Mesodermal cell (in vitro differentiated cells): ENCODE measurements around the gene GMPS.

ENCODE experiments used
- H3K27ac ChIP-seq: 2 replicates; pipeline ENCODE4 v1.7.0; 2013; ENCODE audit warnings: mild to moderate bottlenecking, low read depth, low read length, moderate library complexity; ENCODE audit not compliant: severe bottlenecking
- H3K36me3 ChIP-seq: 2 replicates; pipeline ENCODE4 v1.7.1; 2013; ENCODE audit warnings: mild to moderate bottlenecking, low read length, moderate library complexity; ENCODE audit not compliant: control insufficient read depth, insufficient read depth
- H3K4me1 ChIP-seq: one replicate; pipeline ENCODE4 v1.7.1; 2013; ENCODE audit warnings: mild to moderate bottlenecking, low read length; ENCODE audit not compliant: insufficient read depth, control insufficient read depth, poor library complexity, severe bottlenecking
- H3K4me3 ChIP-seq: 2 replicates; pipeline ENCODE4 v1.7.0; 2013; ENCODE audit warnings: low read length, control low read depth, mild to moderate bottlenecking; ENCODE audit not compliant: insufficient read depth, poor library complexity, severe bottlenecking; ENCODE audit errors: extremely low read depth
- H3K9me3 ChIP-seq: 2 replicates; pipeline ENCODE4 v1.7.1; 2013; ENCODE audit warnings: mild to moderate bottlenecking, low read length, moderate library complexity; ENCODE audit not compliant: control insufficient read depth
- WGBS, 2 experiments: methylation state at CpG; one replicate each; pipeline ENCODE4 v1.1.5; 2013; ENCODE audit warnings: missing lambda C conversion rate in 2 of 2; ENCODE audit not compliant: insufficient coverage in 2 of 2; 5-methylcytosine and 5-hydroxymethylcytosine counted together

The GMPS gene

DNA sequence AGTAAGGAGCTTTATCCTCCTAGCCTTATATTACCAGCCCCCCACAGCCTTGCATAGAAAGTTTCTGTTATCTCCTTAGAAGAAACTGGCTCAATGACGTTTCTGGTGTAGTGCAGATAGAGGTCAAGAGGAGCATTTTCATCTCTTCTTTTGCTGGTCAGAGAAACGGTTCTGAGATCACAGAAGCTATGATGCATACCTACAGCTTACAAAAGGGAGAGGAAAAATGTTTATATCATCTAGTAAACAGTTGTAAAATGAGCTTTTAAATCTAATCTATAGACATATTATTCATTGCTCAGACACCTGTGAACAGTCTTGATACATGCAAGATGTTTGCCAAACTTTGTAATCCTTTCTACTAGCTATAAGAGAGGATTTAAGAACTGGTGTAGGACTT is 68.0 kb downstream of the GMPS start:
- Histone ChIP-seq H3K4me1 (no peaks in the 10 kb centered on the region), H3K27ac (no peak overlapping the region), H3K9me3 (no peaks in the 10 kb centered on the region), H3K36me3 (peaks cover 70% of the 10 kb centered on the region), H3K4me3 (no peak overlapping the region)
- no CpG with 5 or more reads among the region's 2 CpGs for whole genome bisulfite sequencing, 2 experiments

DNA sequence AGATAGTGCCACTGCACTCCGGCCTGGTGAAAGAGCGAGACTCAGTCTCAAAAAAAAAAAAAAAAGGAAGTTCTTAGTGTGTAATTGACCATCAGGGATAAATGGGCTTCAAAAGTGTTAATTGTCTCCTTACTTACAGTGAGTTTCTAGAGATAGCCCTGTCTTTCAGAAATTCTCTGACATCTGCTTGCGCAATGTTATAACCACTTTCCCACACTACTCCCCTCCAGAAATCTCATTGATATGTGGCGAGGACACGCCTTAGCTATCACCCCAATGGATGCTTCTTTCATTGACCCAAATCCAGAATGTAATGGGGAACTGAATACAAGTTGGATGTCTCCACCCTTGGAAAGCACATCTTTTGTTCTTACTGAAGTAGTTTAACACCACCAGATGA is 70.9 kb downstream of the GMPS start:
- no peak overlapping the region for H3K27ac ChIP-seq
- no peak overlapping the region for H3K4me3 ChIP-seq
- H3K9me3 ChIP-seq: no peaks in the 10 kb centered on the region
- 100% methylated on average over 1 of the region's 5 CpGs for WGBS, 2 experiments
- peaks cover 44% of the 10 kb centered on the region for H3K36me3 ChIP-seq
- no peaks in the 10 kb centered on the region for H3K4me1 ChIP-seq

- Histone ChIP-seq H3K4me3 (no peak overlapping the region), H3K27ac (no peak overlapping the region), H3K36me3 (peaks cover 23% of the 10 kb centered on the region), H3K9me3 (no peaks in the 10 kb centered on the region), H3K4me1 (no peaks in the 10 kb centered on the region)
- no CpG with 5 or more reads among the region's 2 CpGs for WGBS, 2 experiments
These were observed 73.6 kb downstream of the GMPS start for GRCh38 chr3:155944081-155944480.

DNA sequence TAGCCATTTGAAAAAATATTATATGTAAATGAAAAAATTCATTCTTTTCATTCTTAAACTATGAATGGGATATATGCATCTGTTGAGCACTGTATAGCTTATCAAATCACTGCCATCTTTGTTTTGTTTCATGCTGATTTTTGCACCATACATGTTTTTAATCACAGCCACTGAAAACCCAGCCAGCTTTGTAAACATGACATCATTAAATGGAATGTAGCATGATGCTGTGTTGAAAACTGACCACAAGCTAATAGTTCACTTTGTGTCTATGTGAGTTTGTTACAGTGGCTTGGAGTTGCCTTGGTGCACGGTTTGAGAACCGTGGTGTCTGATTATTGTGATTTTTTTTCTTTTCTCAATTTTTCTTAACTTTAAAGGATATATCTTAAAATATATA is 75.7 kb downstream of the GMPS start:
- Histone ChIP-seq H3K9me3 (no peaks in the 10 kb centered on the region), H3K36me3 (peaks cover 7% of the 10 kb centered on the region), H3K27ac (no peak overlapping the region), H3K4me3 (no peak overlapping the region), H3K4me1 (no peaks in the 10 kb centered on the region)
- no CpG with 5 or more reads among the region's 2 CpGs for WGBS, 2 experiments

DNA sequence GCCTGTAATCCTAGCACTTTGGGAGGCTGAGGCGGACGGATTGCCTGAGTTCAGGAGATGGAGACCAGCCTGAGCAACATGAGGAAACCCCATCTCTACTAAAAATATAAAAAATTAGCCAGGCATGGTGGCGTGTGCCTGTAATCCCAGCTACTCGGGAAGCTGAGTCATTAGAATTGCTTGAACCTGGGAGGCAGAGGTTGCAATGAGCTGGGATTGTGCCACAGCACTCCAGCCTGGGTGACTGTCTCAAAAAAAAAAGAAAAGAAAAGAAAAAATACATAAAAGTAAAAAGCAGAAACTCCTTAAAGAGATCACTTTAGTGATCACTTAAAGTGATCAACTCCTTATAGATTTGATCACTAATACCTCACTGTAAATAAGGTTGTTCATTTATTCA is 78.0 kb downstream of the GMPS start:
- Histone ChIP-seq H3K27ac (no peak overlapping the region), H3K36me3 (peaks cover 3% of the 10 kb centered on the region), H3K4me3 (no peak overlapping the region), H3K4me1 (no peaks in the 10 kb centered on the region), H3K9me3 (no peaks in the 10 kb centered on the region)
- WGBS, 2 experiments: 95 to 100% methylated on average over 1 to 3 of the region's 4 CpGs

GRCh38 chr3:155949453-155950217 is 79.2 kb downstream of the GMPS start:
- WGBS, 2 experiments: 86 to 90% methylated on average over 5 to 6 of the region's 8 CpGs

DNA sequence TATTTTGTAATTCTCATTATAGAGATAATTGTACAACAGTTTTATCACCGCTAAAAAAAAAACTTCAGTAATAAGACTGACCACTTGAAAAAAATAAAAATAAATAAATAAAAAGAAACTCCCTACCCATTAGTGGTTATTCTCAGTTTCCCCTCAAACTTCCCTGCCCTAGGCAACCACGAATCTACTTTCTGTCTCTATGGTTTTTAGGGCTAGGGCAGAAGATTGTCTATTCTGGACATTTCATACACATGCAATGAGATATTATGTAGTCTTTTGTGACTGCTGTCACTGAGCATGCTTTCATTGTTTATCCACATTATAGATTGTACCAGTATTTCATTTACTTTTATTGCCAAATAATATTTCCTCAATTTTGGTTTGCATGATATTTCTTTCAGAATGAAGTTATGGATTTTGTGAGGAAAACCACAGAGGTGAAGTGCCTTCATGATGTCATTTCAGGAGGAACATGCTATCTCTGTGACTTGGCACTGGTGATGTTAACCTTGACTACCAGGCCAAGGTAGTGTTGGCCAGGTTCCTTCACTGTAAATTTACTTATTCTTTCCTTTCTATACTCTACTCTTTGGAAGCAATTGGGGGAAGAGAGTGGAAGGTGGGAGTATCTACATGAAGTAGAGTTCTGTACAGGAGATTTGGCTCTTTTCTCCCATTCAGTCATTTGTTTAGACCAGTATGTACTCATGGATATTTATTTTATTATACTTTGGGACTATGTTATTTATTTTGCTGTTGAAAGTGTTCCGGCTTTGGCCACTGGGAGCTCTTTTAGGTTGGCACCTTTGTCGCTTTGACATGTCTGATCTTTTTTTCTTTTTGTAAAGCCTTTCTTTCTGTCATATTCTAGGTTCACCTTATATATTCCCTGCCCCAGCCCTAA is 86.3 kb downstream of the GMPS start:
- no peak overlapping the region for H3K27ac ChIP-seq
- no peaks in the 10 kb centered on the region for H3K36me3 ChIP-seq
- H3K4me3 ChIP-seq: no peak overlapping the region
- WGBS, 2 experiments: 100% methylated on average over 1 of the region's 4 CpGs; no CpG with 5 or more reads in 1 of the 2 experiments
- no peaks in the 10 kb centered on the region for H3K9me3 ChIP-seq
- H3K4me1 ChIP-seq: no peaks in the 10 kb centered on the region

More at GRCh38 chr3:155949453-155950217, 79.2 kb downstream of the GMPS start:
- H3K36me3 ChIP-seq: peaks cover 3% of the 10 kb centered on the region
- no peak overlapping the region for H3K4me3 ChIP-seq
- no peaks in the 10 kb centered on the region for H3K4me1 ChIP-seq
- H3K27ac ChIP-seq: no peak overlapping the region
- no peaks in the 10 kb centered on the region for H3K9me3 ChIP-seq

DNA sequence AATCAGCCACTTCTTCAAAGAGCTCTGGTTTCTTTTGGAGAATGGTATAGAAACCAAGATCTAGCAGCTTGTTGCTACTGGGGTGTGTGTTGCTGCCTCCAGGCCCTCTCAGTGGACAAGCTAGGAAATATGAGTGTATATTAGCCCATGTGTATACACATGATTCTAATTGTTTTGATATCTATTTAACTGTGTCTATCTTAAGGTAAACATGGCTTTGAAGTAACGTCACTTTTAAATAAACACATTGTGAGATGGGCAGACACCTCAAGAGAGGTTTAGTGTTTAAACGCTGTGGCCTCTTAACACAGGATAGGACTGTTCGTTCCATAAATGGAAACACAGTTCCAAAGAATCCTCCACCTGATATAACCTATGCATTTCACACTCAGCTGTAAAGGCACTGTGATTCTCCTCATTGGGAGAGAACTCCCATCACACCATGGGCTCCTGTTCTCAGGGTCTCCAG is 87.0 kb downstream of the GMPS start:
- Histone ChIP-seq H3K27ac (no peak overlapping the region), H3K9me3 (no peaks in the 10 kb centered on the region), H3K4me1 (no peaks in the 10 kb centered on the region), H3K4me3 (no peak overlapping the region), H3K36me3 (no peaks in the 10 kb centered on the region)
- WGBS, 2 experiments: 92 to 93% methylated on average over 2 to 3 of the region's 3 CpGs

DNA sequence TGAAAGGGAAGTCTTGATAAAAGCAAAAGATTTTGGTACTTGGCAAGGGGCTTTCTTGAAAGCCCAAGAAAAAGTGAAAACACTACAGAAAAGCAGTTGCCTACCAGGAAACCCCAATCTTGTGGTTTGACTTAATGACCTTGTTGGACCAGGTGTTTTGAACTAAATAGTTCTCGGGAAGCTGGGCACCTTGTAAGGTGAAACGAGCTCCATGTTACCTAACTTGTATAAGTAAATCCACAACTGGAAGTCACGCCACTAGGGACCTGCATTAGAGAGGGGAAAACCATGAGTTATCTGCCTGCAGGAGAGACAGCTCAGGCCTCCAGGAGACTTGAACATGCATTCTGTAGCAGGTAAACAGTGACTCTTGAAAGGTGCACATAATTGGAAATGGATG is 88.2 kb downstream of the GMPS start:
- H3K4me3 ChIP-seq: no peak overlapping the region
- H3K36me3 ChIP-seq: no peaks in the 10 kb centered on the region
- H3K4me1 ChIP-seq: no peaks in the 10 kb centered on the region
- WGBS, 2 experiments: 86 to 100% methylated on average over 1 to 3 of the region's 3 CpGs
- no peak overlapping the region for H3K27ac ChIP-seq
- no peaks in the 10 kb centered on the region for H3K9me3 ChIP-seq

GRCh38 chr3:155960060-155960459 is 89.6 kb downstream of the GMPS start:
- H3K27ac ChIP-seq: no peak overlapping the region
- no peaks in the 10 kb centered on the region for H3K9me3 ChIP-seq
- no peaks in the 10 kb centered on the region for H3K36me3 ChIP-seq
- H3K4me3 ChIP-seq: no peak overlapping the region
- H3K4me1 ChIP-seq: no peaks in the 10 kb centered on the region
- 87 to 100% methylated on average over 3 to 7 of the region's 8 CpGs for WGBS, 2 experiments
